Mammary epithelial cell (primary cell): ENCODE measurements around the gene PRLH.

Source experiments
- EZH2 ChIP-seq: IDR thresholded peaks from 2 replicates; pipeline ENCODE4 v1.6.1; 2012; ENCODE audit warnings: low read length, inconsistent platforms, borderline replicate concordance
- TF ChIP-seq, protein P1 (sequence below), 2 donors: IDR thresholded peaks in 1 of 2; conservative IDR thresholded peaks in 1 of 2; 2 replicates each; pipeline ENCODE4 v1.5.1; 2011 to 2012; ENCODE audit warnings: inconsistent platforms in 2 of 2, low read length in 2 of 2, mild to moderate bottlenecking in 2 of 2, control low read depth in 1 of 2, low read depth in 1 of 2; ENCODE audit not compliant: insufficient read depth in 1 of 2; ENCODE audit errors: extremely low read depth in 1 of 2

DNA sequence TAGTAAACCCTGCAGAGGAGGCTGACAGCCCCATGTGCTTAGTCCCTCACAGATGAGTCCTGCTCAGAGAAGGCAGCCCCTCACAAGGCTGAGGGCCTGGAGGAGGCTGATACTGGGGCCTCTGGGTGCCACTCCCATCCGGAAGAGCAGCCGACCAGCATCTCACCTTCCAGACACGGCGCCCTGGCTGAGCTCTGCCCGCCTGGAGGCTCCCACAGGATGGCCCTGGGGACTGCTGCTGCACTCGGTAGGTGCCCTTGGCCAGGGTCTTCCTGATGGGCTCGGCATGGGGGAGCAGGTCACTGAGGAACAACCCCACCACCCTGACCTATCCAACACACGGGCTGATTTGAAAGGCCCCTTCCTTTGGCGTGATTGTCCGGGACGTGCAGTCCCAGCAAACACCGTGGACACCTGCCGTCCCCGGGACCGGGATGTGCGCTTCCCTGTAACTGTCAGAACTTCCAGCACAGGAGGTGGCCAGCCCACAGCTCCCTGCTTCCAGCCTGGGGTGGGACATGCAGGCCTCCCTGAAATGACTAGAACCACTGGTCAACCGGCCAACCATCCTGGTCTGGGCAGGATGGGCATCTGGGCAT lies 40.7 kb upstream of the PRLH start:
- TF ChIP-seq, protein P1, sequence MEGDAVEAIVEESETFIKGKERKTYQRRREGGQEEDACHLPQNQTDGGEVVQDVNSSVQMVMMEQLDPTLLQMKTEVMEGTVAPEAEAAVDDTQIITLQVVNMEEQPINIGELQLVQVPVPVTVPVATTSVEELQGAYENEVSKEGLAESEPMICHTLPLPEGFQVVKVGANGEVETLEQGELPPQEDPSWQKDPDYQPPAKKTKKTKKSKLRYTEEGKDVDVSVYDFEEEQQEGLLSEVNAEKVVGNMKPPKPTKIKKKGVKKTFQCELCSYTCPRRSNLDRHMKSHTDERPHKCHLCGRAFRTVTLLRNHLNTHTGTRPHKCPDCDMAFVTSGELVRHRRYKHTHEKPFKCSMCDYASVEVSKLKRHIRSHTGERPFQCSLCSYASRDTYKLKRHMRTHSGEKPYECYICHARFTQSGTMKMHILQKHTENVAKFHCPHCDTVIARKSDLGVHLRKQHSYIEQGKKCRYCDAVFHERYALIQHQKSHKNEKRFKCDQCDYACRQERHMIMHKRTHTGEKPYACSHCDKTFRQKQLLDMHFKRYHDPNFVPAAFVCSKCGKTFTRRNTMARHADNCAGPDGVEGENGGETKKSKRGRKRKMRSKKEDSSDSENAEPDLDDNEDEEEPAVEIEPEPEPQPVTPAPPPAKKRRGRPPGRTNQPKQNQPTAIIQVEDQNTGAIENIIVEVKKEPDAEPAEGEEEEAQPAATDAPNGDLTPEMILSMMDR (conservative IDR thresholded peaks at IDR 0.05 in 1 of 2, IDR thresholded peaks at IDR 0.05 in 1 of 2; ENCODE audit: extremely low read depth in 1 of 2, insufficient read depth in 1 of 2, low read depth in 1 of 2, low read length in 2 of 2): no peak
- TF ChIP-seq EZH2: no peak
